NCI-H460 (cell line): ENCODE data around the gene ZG16. TPM values are rescaled to one million over a fixed set of nuclear protein-coding genes. Genes with fewer than 3 reads are reported as not detected.
"Not testable (repeated sequence)": the region's sequence is repeated elsewhere in the genome, so short reads cannot be mapped to it uniquely, and the experiment has no call there.

ENCODE experiments used
- DNase-seq: peaks from one replicate; pipeline ENCODE4 v3.0.0-alpha.2; 2016; ENCODE audit warnings: low read depth; ENCODE audit errors: extremely low read depth
- polyA plus RNA-seq: library from polyadenylated mRNA; depleted of rRNA; stranded (reverse); fragments of >200 nt; gene quantifications from 2 replicates; pipeline ENCODE4 v1.2.3, GENCODE V29; 2014; cell fraction: nucleus; rRNA removed
- total RNA-seq: library from RNA; depleted of rRNA; stranded (reverse); fragments of >200 nt; shearing (Covaris generic); gene quantifications from 2 replicates; pipeline ENCODE4 v1.2.3, GENCODE V29; 2014; rRNA removed

The ZG16 gene
- not detected in 2 replicates for total RNA-seq
- polyA plus RNA-seq, result not detected in 2 replicates

GRCh38 chr16:29777576-29778350 lies at the start of gene ZG16:
Gene ZG16 (plus strand): TSS chr16:29778256. CDS start chr16:29779267, 1,011 bp downstream.
- DNase-seq, result no peak

- DNase-seq, result peak; percentile 55
Observed at GRCh38 chr16:29729116-29729521, 48.9 kb upstream of the ZG16 start.

GRCh38 chr16:29730649-29731048 lies 47.4 kb upstream of the ZG16 start:
- DNase-seq, result no peak

GRCh38 chr16:29731768-29732601 lies 46.1 kb upstream of the ZG16 start:
- DNase-seq, result not testable (repeated sequence)

- no peak for DNase-seq
Observed at GRCh38 chr16:29734786-29735185, 43.3 kb upstream of the ZG16 start.

GRCh38 chr16:29736112-29736511 lies 41.9 kb upstream of the ZG16 start:
- DNase-seq, result no peak

GRCh38 chr16:29736764-29737163 lies 41.3 kb upstream of the ZG16 start:
- no peak for DNase-seq

GRCh38 chr16:29737713-29738112 lies 40.3 kb upstream of the ZG16 start:
- no peak for DNase-seq

- DNase-seq, result no peak
Observed at GRCh38 chr16:29738514-29738913, 39.5 kb upstream of the ZG16 start.

- DNase-seq, result not testable (repeated sequence)
Observed at GRCh38 chr16:29739927-29740629, 38.0 kb upstream of the ZG16 start.

- DNase-seq, result not testable (repeated sequence)
Observed at GRCh38 chr16:29740630-29741015, 37.4 kb upstream of the ZG16 start.

GRCh38 chr16:29742683-29743275 lies 35.3 kb upstream of the ZG16 start:
- no peak for DNase-seq

- DNase-seq, result no peak
Observed at GRCh38 chr16:29743475-29743826, 34.6 kb upstream of the ZG16 start.

- no peak for DNase-seq
Observed at GRCh38 chr16:29743827-29744531, 34.1 kb upstream of the ZG16 start.

GRCh38 chr16:29744541-29745101 lies 33.4 kb upstream of the ZG16 start:
- no peak for DNase-seq

GRCh38 chr16:29745121-29745852 lies 32.8 kb upstream of the ZG16 start:
- DNase-seq, result no peak

- DNase-seq, result no peak
Observed at GRCh38 chr16:29745853-29746345, 32.2 kb upstream of the ZG16 start, which contains the start of gene C16orf54. Gene C16orf54 (minus strand): TSS chr16:29745990. CDS start chr16:29744951, 1,039 bp downstream.

- not testable (repeated sequence) for DNase-seq
Observed at GRCh38 chr16:29746518-29746917, 31.5 kb upstream of the ZG16 start.
